SK-N-SH (cell line): ENCODE results near the gene PDF. TPM values are rescaled to one million over a fixed set of nuclear protein-coding genes. Genes with fewer than 3 reads are reported as not detected.
"Not testable (repeated sequence)": the region's sequence is repeated elsewhere in the genome, so short reads cannot be mapped to it uniquely, and the experiment has no call there.

Experiments
- CTCF ChIA-PET: fragments of 300-600, 350-600 bp; formaldehyde crosslinking; extraction: SDS; loops from one replicate; lab custom pipeline; 2021; lab: Yijun Ruan, JAX
- POLR2A ChIA-PET: fragments of 350-600 bp; sonication (Branson Sonifier 250); formaldehyde crosslinking; extraction: SDS; loops from one replicate; lab custom pipeline; 2020; ENCODE audit warnings: antibody characterized with exemption, inconsistent platforms; lab: Yijun Ruan, JAX
- DNase-seq: peaks from one replicate; pipeline ENCODE4 v3.0.0; 2012
- H2AFZ ChIP-seq: fragments of 200-600 bp; sonication (generic); 2 replicates; pipeline ENCODE4 v1.8.1; 2016; ENCODE audit warnings: antibody characterized with exemption, mild to moderate bottlenecking, low read depth
- H3F3A ChIP-seq: fragments of 200-600 bp; sonication (generic); replicated peaks from 2 replicates; pipeline ENCODE3; 2016; ENCODE audit warnings: antibody characterized with exemption, mild to moderate bottlenecking; ENCODE audit not compliant: insufficient read depth
- H3K27ac ChIP-seq, 2 experiments: fragments of 200-500 bp in 1 of 2; fragments of 200-600 bp in 1 of 2; sonication (Bioruptor generic) in 1 of 2; sonication (generic), shearing (Covaris generic) in 1 of 2; 2 replicates each; pipeline versions ENCODE4 v1.5.1 to v1.6.1; 2014 to 2016; ENCODE audit warnings: low read depth in 2 of 2, inconsistent platforms in 1 of 2, low read length in 1 of 2, mild to moderate bottlenecking in 1 of 2, mixed read lengths in 1 of 2
- H3K27me3 ChIP-seq: fragments of 200-600 bp; sonication (generic), shearing (Covaris generic); 2 replicates; pipeline ENCODE4 v1.6.1; 2016; ENCODE audit warnings: mixed run types; ENCODE audit not compliant: insufficient read depth
- H3K36me3 ChIP-seq, 2 experiments: fragments of 200-500 bp in 1 of 2; fragments of 200-600 bp in 1 of 2; sonication (Bioruptor generic) in 1 of 2; sonication (generic) in 1 of 2; replicated peaks in 1 of 2; 2 replicates each; pipeline versions ENCODE3 to v1.5.1; 2014 to 2016; ENCODE audit warnings: low read length in 1 of 2, mild to moderate bottlenecking in 1 of 2; ENCODE audit not compliant: insufficient read depth in 2 of 2, control insufficient read depth in 1 of 2
- H3K4me1 ChIP-seq, 2 experiments: fragments of 200-500 bp in 1 of 2; fragments of 200-600 bp in 1 of 2; sonication (Bioruptor generic) in 1 of 2; sonication (generic), shearing (Covaris generic) in 1 of 2; 2 replicates each; pipeline versions ENCODE4 v1.5.1 to v1.6.1; 2014 to 2016; ENCODE audit warnings: low read depth in 1 of 2, low read length in 1 of 2, mixed run types in 1 of 2; ENCODE audit not compliant: insufficient read depth in 2 of 2, control insufficient read depth in 1 of 2
- H3K4me2 ChIP-seq: fragments of 200-600 bp; sonication (generic), shearing (Covaris generic); 2 replicates; pipeline ENCODE4 v1.6.1; 2017; ENCODE audit warnings: mixed run types
- H3K4me3 ChIP-seq, 2 experiments: fragments of 200-500 bp in 1 of 2; fragments of 200-600 bp in 1 of 2; sonication (Bioruptor generic) in 1 of 2; sonication (generic), shearing (Covaris generic) in 1 of 2; 2 replicates each; pipeline versions ENCODE4 v1.5.1 to v1.8.1; 2014 to 2016; ENCODE audit warnings: low read depth in 2 of 2, inconsistent platforms in 1 of 2, low read length in 1 of 2, mild to moderate bottlenecking in 1 of 2, mixed read lengths in 1 of 2, moderate library complexity in 1 of 2
- H3K79me2 ChIP-seq: fragments of 200-600 bp; sonication (generic); 2 replicates; pipeline ENCODE4 v1.8.1; 2017; ENCODE audit warnings: mild to moderate bottlenecking; ENCODE audit not compliant: insufficient read depth
- H3K9ac ChIP-seq: fragments of 200-600 bp; sonication (generic); 2 replicates; pipeline ENCODE4 v1.6.1; 2017; ENCODE audit warnings: mixed run types
- H3K9me2 ChIP-seq: fragments of 200-600 bp; sonication (generic); 2 replicates; pipeline ENCODE4 v1.6.1; 2017; ENCODE audit warnings: mixed run types
- H3K9me3 ChIP-seq: fragments of 200-600 bp; sonication (generic); 2 replicates; pipeline ENCODE4 v1.6.1; 2017; ENCODE audit warnings: mixed run types, mild to moderate bottlenecking, moderate library complexity
- H4K20me1 ChIP-seq: fragments of 200-600 bp; sonication (generic); 2 replicates; pipeline ENCODE4 v1.6.1; 2017; ENCODE audit warnings: mild to moderate bottlenecking, mixed run types; ENCODE audit not compliant: insufficient read depth
- EP300 ChIP-seq, 2 experiments: IDR thresholded peaks; 2 replicates each; pipeline versions ENCODE4 v1.4.0 to v1.6.1; 2012; ENCODE audit warnings: borderline replicate concordance in 1 of 2, low read depth in 1 of 2, low read length in 1 of 2
- EZH2phosphoT487 ChIP-seq: fragments of 200-600 bp; sonication (generic); IDR thresholded peaks from 2 replicates; pipeline ENCODE4 v1.6.1; 2017; ENCODE audit warnings: low read depth, mixed run types, mild to moderate bottlenecking, antibody characterized with exemption, moderate library complexity, borderline replicate concordance
- FOSL2 ChIP-seq: IDR thresholded peaks from 2 replicates; pipeline ENCODE4 v1.4.0; 2012; ENCODE audit warnings: low read depth, mild to moderate bottlenecking, moderate library complexity, borderline replicate concordance
- FOXM1 ChIP-seq: IDR thresholded peaks from 2 replicates; pipeline ENCODE4 v1.4.0; 2012; ENCODE audit warnings: low read depth, mild to moderate bottlenecking
- GATA2 ChIP-seq: sonication (generic); formaldehyde crosslinking; IDR thresholded peaks from 2 replicates; pipeline ENCODE4 v1.5.0; 2020; ENCODE audit warnings: mild to moderate bottlenecking, missing genetic modification reagents
- MXI1 ChIP-seq: IDR thresholded peaks from 2 replicates; pipeline ENCODE4 v1.6.1; 2012; ENCODE audit warnings: mild to moderate bottlenecking, low read depth, low read length, improper control_type of control experiment
- NFIC ChIP-seq: IDR thresholded peaks from 2 replicates; pipeline ENCODE4 v1.4.0; 2012; ENCODE audit warnings: borderline replicate concordance
- POLR2AphosphoS5 ChIP-seq: IDR thresholded peaks from 2 replicates; pipeline ENCODE4 v1.6.1; 2012; ENCODE audit warnings: low read depth, low read length
- RAD21 ChIP-seq: IDR thresholded peaks from 2 replicates; pipeline ENCODE4 v1.6.1; 2012; ENCODE audit warnings: mild to moderate bottlenecking, low read length
- REST ChIP-seq: IDR thresholded peaks from 2 replicates; pipeline ENCODE4 v1.6.1; 2012; ENCODE audit warnings: mild to moderate bottlenecking, low read depth, low read length, moderate library complexity
- YY1 ChIP-seq: IDR thresholded peaks from 2 replicates; pipeline ENCODE4 v1.4.0; 2012; ENCODE audit warnings: low read depth, mild to moderate bottlenecking
- WGBS: methylation state at CpG from one replicate; pipeline ENCODE4 v1.1.6; 2017; ENCODE audit warnings: low lambda C conversion rate; 5-methylcytosine and 5-hydroxymethylcytosine counted together
- polyA plus RNA-seq, 3 experiments: library from polyadenylated mRNA; depleted of rRNA; stranded (reverse); fragments of >200 nt; gene quantifications; 2 replicates each; pipeline ENCODE4 v1.2.3, GENCODE V29; 2012

PDF gene
- polyA plus RNA-seq, 1 of the 3 experiments (the other 2 are of a cell fraction): 22.0 TPM

GRCh38 chr16:69360070-69360469, 29.7 kb upstream of the PDF start:
- H3K4me1 ChIP-seq, H3K9me3 ChIP-seq, H3K4me3 ChIP-seq, H3K27me3 ChIP-seq, H4K20me1 ChIP-seq, POLR2A ChIA-PET, H3K27ac ChIP-seq, CTCF ChIA-PET, H3K9ac ChIP-seq, H2AFZ ChIP-seq, H3K79me2 ChIP-seq, H3K4me2 ChIP-seq, DNase-seq, H3K9me2 ChIP-seq: not testable (repeated sequence)
- WGBS: 96% methylated on average over 9 of the region's 9 CpGs
- Histone ChIP-seq H3F3A (peaks cover 13% of the 10 kb centered on the region), H3K36me3 (peaks cover 16 to 20% of the 10 kb centered on the region in 2 experiments)

GRCh38 chr16:69351309-69352027, 21.1 kb upstream of the PDF start, which contains the start of gene TMED6:
TMED6 (minus strand) TSS chr16:69351786; CDS start chr16:69351753, 33 bp downstream.
- H3F3A ChIP-seq: peaks cover 12% of the 10 kb centered on the region
- H4K20me1 ChIP-seq: no peaks in the 10 kb centered on the region
- no peak within 1 kb of the TSS for H3K4me2 ChIP-seq
- no peak within 1 kb of the TSS for H3K4me3 ChIP-seq
- WGBS: 96% methylated on average over 12 of the region's 12 CpGs
- ChIA-PET CTCF (interaction anchor here (2.0 kb wide), 1 partner anchor 11 kb away, joined by 6 read pairs; the partner anchor contains the start of gene NIP7), POLR2A (no interaction called here)
- no peaks in the 10 kb centered on the region for H3K27me3 ChIP-seq
- H2AFZ ChIP-seq: no peak within 1 kb of the TSS
- H3K9me2 ChIP-seq: no peaks in the 10 kb centered on the region
- DNase-seq: no peak
- TF ChIP-seq FOSL2 (no peak), EP300 (IDR thresholded peaks at IDR 0.05; ENCODE audit: borderline replicate concordance in 1 of 2, low read depth in 1 of 2, low read length in 1 of 2) (no peak), MXI1 (no peak), NFIC (no peak), FOXM1 (no peak)
- peaks cover 0 to 2% of the 10 kb centered on the region in 2 experiments; a peak in 1 of 4 replicates for H3K4me1 ChIP-seq
- H3K36me3 ChIP-seq: peaks cover 2 to 14% of the 10 kb centered on the region in 2 experiments
- H3K9me3 ChIP-seq: no peaks in the 10 kb centered on the region
- no peaks in the 10 kb centered on the region for H3K79me2 ChIP-seq
- H3K27ac ChIP-seq: no peak within 1 kb of the TSS
- no peak within 1 kb of the TSS for H3K9ac ChIP-seq

- Histone ChIP-seq H3K27ac (no peak overlapping the region), H3F3A (peaks cover 12% of the 10 kb centered on the region), H3K4me1 (peaks cover 0 to 2% of the 10 kb centered on the region in 2 experiments; a peak in 1 of 4 replicates), H3K36me3 (peaks cover 2 to 7% of the 10 kb centered on the region in 2 experiments), H3K9me2 (no peaks in the 10 kb centered on the region), H3K9ac (no peak overlapping the region), H3K27me3 (no peaks in the 10 kb centered on the region), H2AFZ (no peak overlapping the region), H3K4me2 (no peak overlapping the region), H3K9me3 (no peaks in the 10 kb centered on the region), H4K20me1 (no peaks in the 10 kb centered on the region), H3K4me3 (no peak overlapping the region), H3K79me2 (no peaks in the 10 kb centered on the region)
- WGBS: 95% methylated on average over 6 of the region's 6 CpGs
- no peak for DNase-seq
- CTCF ChIA-PET: no interaction called here
- TF ChIP-seq EZH2phosphoT487: no peak
- TF ChIP-seq RAD21: no peak
- TF ChIP-seq REST: no peak
- TF ChIP-seq POLR2AphosphoS5: no peak
- TF ChIP-seq GATA2 (CRISPR knock-in tag): no peak
- TF ChIP-seq FOXM1: no peak
- TF ChIP-seq NFIC: no peak
- no peak for TF ChIP-seq YY1
- POLR2A ChIA-PET: interaction anchor here (0.7 kb wide), 1 partner anchor 10 kb away, joined by 3 read pairs; no protein-coding TSS in a partner anchor
These were observed 20.2 kb upstream of the PDF start for GRCh38 chr16:69350536-69351133.
